Astrocyte of the cerebellum (primary cell): ENCODE data around the gene SPTBN1.
"Not testable (repeated sequence)": the region's sequence is repeated elsewhere in the genome, so short reads cannot be mapped to it uniquely, and the experiment has no call there.

Experiments used
- DNase-seq: peaks from one replicate; pipeline ENCODE4 v3.0.0-alpha.2; 2011; ENCODE audit warnings: low read depth
- H3K4me3 ChIP-seq: 2 replicates; pipeline ENCODE4 v1.5.1; 2011; ENCODE audit warnings: mild to moderate bottlenecking, low read depth, low read length, moderate library complexity
- CTCF ChIP-seq: IDR thresholded peaks from 2 replicates; pipeline ENCODE4 v1.5.1; 2012; ENCODE audit warnings: low read length, low read depth, moderate library complexity, mild to moderate bottlenecking; ENCODE audit errors: missing control alignments
- in situ Hi-C: cut with HindIII; loops from 2 replicates; pipeline ENCODE4 v1.10.0; 2017; ENCODE audit warnings: low sequenced_read_pairs

Gene SPTBN1

GRCh38 chr2:54525321-54525720, 69.2 kb downstream of the SPTBN1 start:
- no peak for DNase-seq
- in situ Hi-C loops, result loop anchor here (5.0 to 10.0 kb wide), 2 partner anchors 37 to 179 kb away; no protein-coding TSS in a partner anchor
- no peak overlapping the region for H3K4me3 ChIP-seq
- no peak for TF ChIP-seq CTCF

GRCh38 chr2:54526226-54526879, 70.2 kb downstream of the SPTBN1 start:
- DNase-seq, result no peak
- in situ Hi-C loops, result loop anchor here (5.0 to 10.0 kb wide), 2 partner anchors 36 to 178 kb away; no protein-coding TSS in a partner anchor
- H3K4me3 ChIP-seq, result no peak overlapping the region
- no peak for TF ChIP-seq CTCF

- TF ChIP-seq CTCF, result no peak
- peak; percentile 60 for DNase-seq
- in situ Hi-C loops, result loop anchor here (5.0 to 10.0 kb wide), 2 partner anchors 34 to 176 kb away; no protein-coding TSS in a partner anchor
- H3K4me3 ChIP-seq, result no peak overlapping the region
Observed at GRCh38 chr2:54528311-54528955, 72.3 kb downstream of the SPTBN1 start.

- in situ Hi-C loops, result loop anchor here (5.0 to 10.0 kb wide), 2 partner anchors 33 to 175 kb away; no protein-coding TSS in a partner anchor
- DNase-seq, H3K4me3 ChIP-seq: not testable (repeated sequence)
Observed at GRCh38 chr2:54529518-54529917, 73.4 kb downstream of the SPTBN1 start.

- no peak for DNase-seq
- in situ Hi-C loops, result loop anchor here (5.0 to 10.0 kb wide), 2 partner anchors 32 to 175 kb away; no protein-coding TSS in a partner anchor
- no peak overlapping the region for H3K4me3 ChIP-seq
- TF ChIP-seq CTCF, result no peak
Observed at GRCh38 chr2:54529935-54530334, 73.8 kb downstream of the SPTBN1 start.

- in situ Hi-C loops, result no loop called here
- no peak for TF ChIP-seq CTCF
Observed at GRCh38 chr2:54531558-54531957, 75.4 kb downstream of the SPTBN1 start.

GRCh38 chr2:54534221-54534620, 78.1 kb downstream of the SPTBN1 start:
- in situ Hi-C loops, result no loop called here
- no peak for TF ChIP-seq CTCF

More at GRCh38 chr2:54531558-54531957, 75.4 kb downstream of the SPTBN1 start:
- DNase-seq, result no peak
- H3K4me3 ChIP-seq, result no peak overlapping the region

More at GRCh38 chr2:54534221-54534620, 78.1 kb downstream of the SPTBN1 start:
- DNase-seq, result no peak
- H3K4me3 ChIP-seq, result no peak overlapping the region
